ENCODE data around the gene RPL23. TPM values are rescaled to one million over a fixed set of nuclear protein-coding genes. Genes with fewer than 3 reads are reported as not detected.

RPL23 gene
- total and polyA plus RNA-seq, 9 of the 15 experiments (the other 6 are each of a cell fraction or from before 2014, with no cell fraction given), result 1,745 to 3,667 (median 3,096) TPM

DNA sequence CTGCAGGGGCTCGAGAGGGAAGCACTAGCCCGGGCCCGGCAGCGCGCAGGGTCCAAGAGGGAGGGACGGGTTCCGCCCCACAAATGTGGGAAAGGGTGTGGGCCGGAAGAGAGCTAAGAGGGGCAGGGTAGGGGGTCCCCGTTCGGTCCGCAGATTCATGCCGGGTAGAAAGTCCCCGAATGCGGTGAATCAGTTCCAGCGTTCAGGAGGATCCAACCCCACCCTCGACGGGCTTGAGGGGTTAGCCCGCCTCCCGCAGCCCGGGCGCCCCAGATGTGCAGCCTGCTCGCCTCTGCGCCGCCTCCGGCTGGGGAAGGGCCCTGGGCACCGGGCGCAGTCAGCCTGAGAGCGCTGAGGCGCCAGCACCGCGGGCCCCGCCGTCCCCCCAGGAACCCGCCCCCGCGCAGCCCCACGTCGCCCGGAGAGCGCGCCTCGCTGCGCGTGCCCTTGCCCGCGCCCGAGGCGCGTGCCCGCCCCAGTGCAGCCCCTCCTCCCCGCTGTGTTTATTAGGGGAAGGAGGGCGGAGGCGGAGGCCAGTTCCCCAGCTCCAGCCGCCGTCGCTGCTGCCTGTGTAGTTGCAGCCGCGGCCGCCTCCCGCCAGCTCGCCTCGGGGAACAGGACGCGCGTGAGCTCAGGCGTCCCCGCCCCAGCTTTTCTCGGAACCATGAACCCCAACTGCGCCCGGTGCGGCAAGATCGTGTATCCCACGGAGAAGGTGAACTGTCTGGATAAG, 16.2 kb upstream of the RPL23 start, which contains the start of gene LASP1 (continued):
- no peak for TF ChIP-seq ZNF699 (CRISPR knock-in tag; IDR thresholded peaks at IDR 0.05; ENCODE audit: insufficient replicate concordance)
- TF ChIP-seq CBFA2T3 (IDR thresholded peaks at IDR 0.05), result no peak
- TF ChIP-seq, protein P1, sequence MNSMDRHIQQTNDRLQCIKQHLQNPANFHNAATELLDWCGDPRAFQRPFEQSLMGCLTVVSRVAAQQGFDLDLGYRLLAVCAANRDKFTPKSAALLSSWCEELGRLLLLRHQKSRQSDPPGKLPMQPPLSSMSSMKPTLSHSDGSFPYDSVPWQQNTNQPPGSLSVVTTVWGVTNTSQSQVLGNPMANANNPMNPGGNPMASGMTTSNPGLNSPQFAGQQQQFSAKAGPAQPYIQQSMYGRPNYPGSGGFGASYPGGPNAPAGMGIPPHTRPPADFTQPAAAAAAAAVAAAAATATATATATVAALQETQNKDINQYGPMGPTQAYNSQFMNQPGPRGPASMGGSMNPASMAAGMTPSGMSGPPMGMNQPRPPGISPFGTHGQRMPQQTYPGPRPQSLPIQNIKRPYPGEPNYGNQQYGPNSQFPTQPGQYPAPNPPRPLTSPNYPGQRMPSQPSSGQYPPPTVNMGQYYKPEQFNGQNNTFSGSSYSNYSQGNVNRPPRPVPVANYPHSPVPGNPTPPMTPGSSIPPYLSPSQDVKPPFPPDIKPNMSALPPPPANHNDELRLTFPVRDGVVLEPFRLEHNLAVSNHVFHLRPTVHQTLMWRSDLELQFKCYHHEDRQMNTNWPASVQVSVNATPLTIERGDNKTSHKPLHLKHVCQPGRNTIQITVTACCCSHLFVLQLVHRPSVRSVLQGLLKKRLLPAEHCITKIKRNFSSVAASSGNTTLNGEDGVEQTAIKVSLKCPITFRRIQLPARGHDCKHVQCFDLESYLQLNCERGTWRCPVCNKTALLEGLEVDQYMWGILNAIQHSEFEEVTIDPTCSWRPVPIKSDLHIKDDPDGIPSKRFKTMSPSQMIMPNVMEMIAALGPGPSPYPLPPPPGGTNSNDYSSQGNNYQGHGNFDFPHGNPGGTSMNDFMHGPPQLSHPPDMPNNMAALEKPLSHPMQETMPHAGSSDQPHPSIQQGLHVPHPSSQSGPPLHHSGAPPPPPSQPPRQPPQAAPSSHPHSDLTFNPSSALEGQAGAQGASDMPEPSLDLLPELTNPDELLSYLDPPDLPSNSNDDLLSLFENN (IDR thresholded peaks at IDR 0.05; ENCODE audit: low read depth in 2 of 2, low read length in 2 of 2), result peak in 1 of 2 experiments; percentile 60; a peak in 1 of 4 replicates
- no peak for TF ChIP-seq BACH1 (tag; IDR thresholded peaks at IDR 0.05)
- TF ChIP-seq, protein P2, sequence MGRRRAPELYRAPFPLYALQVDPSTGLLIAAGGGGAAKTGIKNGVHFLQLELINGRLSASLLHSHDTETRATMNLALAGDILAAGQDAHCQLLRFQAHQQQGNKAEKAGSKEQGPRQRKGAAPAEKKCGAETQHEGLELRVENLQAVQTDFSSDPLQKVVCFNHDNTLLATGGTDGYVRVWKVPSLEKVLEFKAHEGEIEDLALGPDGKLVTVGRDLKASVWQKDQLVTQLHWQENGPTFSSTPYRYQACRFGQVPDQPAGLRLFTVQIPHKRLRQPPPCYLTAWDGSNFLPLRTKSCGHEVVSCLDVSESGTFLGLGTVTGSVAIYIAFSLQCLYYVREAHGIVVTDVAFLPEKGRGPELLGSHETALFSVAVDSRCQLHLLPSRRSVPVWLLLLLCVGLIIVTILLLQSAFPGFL (CRISPR knock-in tag; IDR thresholded peaks at IDR 0.05), result no peak
- TF ChIP-seq ASH1L (IDR thresholded peaks at IDR 0.05; ENCODE audit: borderline replicate concordance, low read depth, partially characterized antibody), result no peak
- TF ChIP-seq, protein P3, sequence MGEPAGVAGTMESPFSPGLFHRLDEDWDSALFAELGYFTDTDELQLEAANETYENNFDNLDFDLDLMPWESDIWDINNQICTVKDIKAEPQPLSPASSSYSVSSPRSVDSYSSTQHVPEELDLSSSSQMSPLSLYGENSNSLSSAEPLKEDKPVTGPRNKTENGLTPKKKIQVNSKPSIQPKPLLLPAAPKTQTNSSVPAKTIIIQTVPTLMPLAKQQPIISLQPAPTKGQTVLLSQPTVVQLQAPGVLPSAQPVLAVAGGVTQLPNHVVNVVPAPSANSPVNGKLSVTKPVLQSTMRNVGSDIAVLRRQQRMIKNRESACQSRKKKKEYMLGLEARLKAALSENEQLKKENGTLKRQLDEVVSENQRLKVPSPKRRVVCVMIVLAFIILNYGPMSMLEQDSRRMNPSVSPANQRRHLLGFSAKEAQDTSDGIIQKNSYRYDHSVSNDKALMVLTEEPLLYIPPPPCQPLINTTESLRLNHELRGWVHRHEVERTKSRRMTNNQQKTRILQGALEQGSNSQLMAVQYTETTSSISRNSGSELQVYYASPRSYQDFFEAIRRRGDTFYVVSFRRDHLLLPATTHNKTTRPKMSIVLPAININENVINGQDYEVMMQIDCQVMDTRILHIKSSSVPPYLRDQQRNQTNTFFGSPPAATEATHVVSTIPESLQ (CRISPR knock-in tag; IDR thresholded peaks at IDR 0.05), result no peak
- no peak for TF ChIP-seq ESRRA (IDR thresholded peaks at IDR 0.05; ENCODE audit: borderline replicate concordance, low read depth)
- no peak for TF ChIP-seq CEBPB (tag; IDR thresholded peaks at IDR 0.05)
- no peak for TF ChIP-seq MTA1 (IDR thresholded peaks at IDR 0.05; ENCODE audit: borderline replicate concordance)
- TF ChIP-seq STAG1 (CRISPR knock-in tag; IDR thresholded peaks at IDR 0.05; ENCODE audit: borderline replicate concordance), result no peak
- TF ChIP-seq, protein P4, sequence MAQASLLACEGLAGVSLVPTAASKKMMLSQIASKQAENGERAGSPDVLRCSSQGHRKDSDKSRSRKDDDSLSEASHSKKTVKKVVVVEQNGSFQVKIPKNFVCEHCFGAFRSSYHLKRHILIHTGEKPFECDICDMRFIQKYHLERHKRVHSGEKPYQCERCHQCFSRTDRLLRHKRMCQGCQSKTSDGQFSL (CRISPR knock-in tag; IDR thresholded peaks at IDR 0.05), result no peak
- TF ChIP-seq, protein P4 (tag; IDR thresholded peaks at IDR 0.05), result peak in 1 of 2 experiments; percentile 35; a peak in 1 of 4 replicates
- TF ChIP-seq SRF (CRISPR knock-in tag; IDR thresholded peaks at IDR 0.05), result no peak
- TF ChIP-seq ZNF507 (tag; conservative IDR thresholded peaks at IDR 0.05), result no peak
- TF ChIP-seq XRCC4 (IDR thresholded peaks at IDR 0.05; ENCODE audit: extremely low read depth, insufficient read depth, insufficient read length), result no peak
- peak in 1 of 2 experiments; percentile 41; a peak in 2 of 4 replicates for TF ChIP-seq TEAD1 (CRISPR knock-in tag; IDR thresholded peaks at IDR 0.05)
- no peak for TF ChIP-seq TCFL5 (CRISPR knock-in tag; conservative IDR thresholded peaks at IDR 0.05)
- no peak for TF ChIP-seq ZNF133 (CRISPR knock-in tag; IDR thresholded peaks at IDR 0.05)
- no peak for TF ChIP-seq NFIX (CRISPR knock-in tag; IDR thresholded peaks at IDR 0.05; ENCODE audit: low read depth)
